Activated B cell treated with CpG ODN at 0.5 μM for 24 hours (primary cell): Measurements from ENCODE around the gene THAP8. TPM values are rescaled to one million over a fixed set of nuclear protein-coding genes. Genes with fewer than 3 reads are reported as not detected.
A peak's percentile ranks its signal among the peaks of the same experiment; 100 is the strongest.

Experiments used
- ATAC-seq: fragments of 200-7000 bp; cut with Tn5 transposase; one replicate; pipeline ENCODE4 v1.10.0; 2021; ENCODE audit warnings: low read depth, mild to moderate bottlenecking, moderate library complexity
- CTCF ChIA-PET: fragments of 350-600 bp; sonication (Branson Sonifier 250); formaldehyde crosslinking; loops from one replicate; lab custom pipeline; 2021; ENCODE audit warnings: antibody characterized with exemption; lab: Charles Lee
- POLR2A ChIA-PET: fragments of 350-600 bp; sonication (Branson Sonifier 250); formaldehyde crosslinking; loops from one replicate; lab custom pipeline; 2021; ENCODE audit warnings: antibody characterized with exemption; lab: Charles Lee
- DNase-seq: peaks from one replicate; pipeline ENCODE4 v3.0.0; 2022
- H3K27ac Mint-ChIP-seq: one replicate; pipeline ENCODE4 v1.8.0; 2020; ENCODE audit warnings: mixed read lengths
- H3K27me3 Mint-ChIP-seq: one replicate; pipeline ENCODE4 v1.8.0; 2021; ENCODE audit warnings: mixed read lengths
- H3K36me3 Mint-ChIP-seq: one replicate; pipeline ENCODE4 v1.8.0; 2021; ENCODE audit warnings: low read depth, mixed read lengths
- H3K4me1 Mint-ChIP-seq: one replicate; pipeline ENCODE4 v1.8.0; 2021; ENCODE audit warnings: mixed read lengths
- H3K4me3 Mint-ChIP-seq: one replicate; pipeline ENCODE4 v1.8.0; 2020; ENCODE audit warnings: mild to moderate bottlenecking, mixed read lengths
- H3K9me3 Mint-ChIP-seq: one replicate; pipeline ENCODE4 v1.8.0; 2020; ENCODE audit warnings: mixed read lengths
- intact Hi-C: fragments of 100-400 bp; cut with micrococcal nuclease; formaldehyde crosslinking; loops from one replicate; pipeline ENCODE4 v1.15.1; 2024
- total RNA-seq: library from RNA; stranded (reverse); gene quantifications from 2 replicates; pipeline ENCODE4 v1.2.3, GENCODE V29; 2022
- TF ChIP-seq, protein P1 (sequence below): fragments of 200-600 bp; IDR thresholded peaks from one replicate; pipeline ENCODE4 v1.8.0; 2022; ENCODE audit warnings: antibody characterized with exemption, mild to moderate bottlenecking

Gene THAP8
- total RNA-seq, 1 donor from 2014 or later: 2.4 TPM

DNA sequence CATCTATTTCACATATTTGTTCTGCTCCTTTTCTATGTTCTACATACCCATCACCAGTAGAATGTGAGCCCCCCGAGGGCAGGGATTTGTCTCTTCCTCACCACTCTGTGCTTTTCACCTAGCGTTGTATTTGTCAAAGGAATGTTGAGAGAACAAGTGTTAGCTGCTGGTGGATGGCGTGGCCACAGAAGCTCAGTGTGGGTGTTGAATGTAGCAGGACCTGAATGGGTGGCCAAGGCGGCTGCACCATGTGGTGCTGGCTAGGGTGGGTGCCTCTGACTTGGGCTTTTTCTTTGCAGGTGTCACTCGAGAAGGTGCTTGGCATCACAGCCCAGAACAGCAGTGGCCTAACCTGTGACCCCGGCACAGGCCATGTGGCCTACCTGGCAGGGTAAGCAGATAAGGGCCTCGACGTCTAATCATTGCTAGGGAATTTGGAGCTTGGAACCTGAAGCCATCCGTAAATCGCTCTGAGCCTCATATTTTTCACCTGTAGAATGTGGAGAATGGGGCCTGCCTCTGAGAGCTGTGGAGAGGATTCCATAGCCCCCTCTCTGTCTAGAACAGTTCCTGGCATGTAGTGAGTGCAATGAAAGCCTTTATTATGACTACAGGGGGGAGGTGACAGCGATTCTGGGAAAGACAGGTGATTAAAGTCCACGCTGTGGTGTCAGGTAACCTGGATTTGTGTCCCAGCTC is 4.5 kb upstream of the THAP8 start:
- intact Hi-C loops: loop anchor here (10.0 kb wide), 1 partner anchor 414 kb away; the partner anchor contains the start of genes COX6B1 and ETV2
- Mint-ChIP-seq H3K4me1 (peaks cover 14% of the 10 kb centered on the region), H3K9me3 (no peaks in the 10 kb centered on the region), H3K27ac (no peak overlapping the region), H3K36me3 (peaks cover 1% of the 10 kb centered on the region), H3K27me3 (no peaks in the 10 kb centered on the region), H3K4me3 (no peak overlapping the region)
- DNase-seq (no peak), ATAC-seq (no peak)
- ChIA-PET POLR2A (no interaction called here), CTCF (no interaction called here)
- TF ChIP-seq, protein P1, sequence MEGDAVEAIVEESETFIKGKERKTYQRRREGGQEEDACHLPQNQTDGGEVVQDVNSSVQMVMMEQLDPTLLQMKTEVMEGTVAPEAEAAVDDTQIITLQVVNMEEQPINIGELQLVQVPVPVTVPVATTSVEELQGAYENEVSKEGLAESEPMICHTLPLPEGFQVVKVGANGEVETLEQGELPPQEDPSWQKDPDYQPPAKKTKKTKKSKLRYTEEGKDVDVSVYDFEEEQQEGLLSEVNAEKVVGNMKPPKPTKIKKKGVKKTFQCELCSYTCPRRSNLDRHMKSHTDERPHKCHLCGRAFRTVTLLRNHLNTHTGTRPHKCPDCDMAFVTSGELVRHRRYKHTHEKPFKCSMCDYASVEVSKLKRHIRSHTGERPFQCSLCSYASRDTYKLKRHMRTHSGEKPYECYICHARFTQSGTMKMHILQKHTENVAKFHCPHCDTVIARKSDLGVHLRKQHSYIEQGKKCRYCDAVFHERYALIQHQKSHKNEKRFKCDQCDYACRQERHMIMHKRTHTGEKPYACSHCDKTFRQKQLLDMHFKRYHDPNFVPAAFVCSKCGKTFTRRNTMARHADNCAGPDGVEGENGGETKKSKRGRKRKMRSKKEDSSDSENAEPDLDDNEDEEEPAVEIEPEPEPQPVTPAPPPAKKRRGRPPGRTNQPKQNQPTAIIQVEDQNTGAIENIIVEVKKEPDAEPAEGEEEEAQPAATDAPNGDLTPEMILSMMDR: no peak

DNA sequence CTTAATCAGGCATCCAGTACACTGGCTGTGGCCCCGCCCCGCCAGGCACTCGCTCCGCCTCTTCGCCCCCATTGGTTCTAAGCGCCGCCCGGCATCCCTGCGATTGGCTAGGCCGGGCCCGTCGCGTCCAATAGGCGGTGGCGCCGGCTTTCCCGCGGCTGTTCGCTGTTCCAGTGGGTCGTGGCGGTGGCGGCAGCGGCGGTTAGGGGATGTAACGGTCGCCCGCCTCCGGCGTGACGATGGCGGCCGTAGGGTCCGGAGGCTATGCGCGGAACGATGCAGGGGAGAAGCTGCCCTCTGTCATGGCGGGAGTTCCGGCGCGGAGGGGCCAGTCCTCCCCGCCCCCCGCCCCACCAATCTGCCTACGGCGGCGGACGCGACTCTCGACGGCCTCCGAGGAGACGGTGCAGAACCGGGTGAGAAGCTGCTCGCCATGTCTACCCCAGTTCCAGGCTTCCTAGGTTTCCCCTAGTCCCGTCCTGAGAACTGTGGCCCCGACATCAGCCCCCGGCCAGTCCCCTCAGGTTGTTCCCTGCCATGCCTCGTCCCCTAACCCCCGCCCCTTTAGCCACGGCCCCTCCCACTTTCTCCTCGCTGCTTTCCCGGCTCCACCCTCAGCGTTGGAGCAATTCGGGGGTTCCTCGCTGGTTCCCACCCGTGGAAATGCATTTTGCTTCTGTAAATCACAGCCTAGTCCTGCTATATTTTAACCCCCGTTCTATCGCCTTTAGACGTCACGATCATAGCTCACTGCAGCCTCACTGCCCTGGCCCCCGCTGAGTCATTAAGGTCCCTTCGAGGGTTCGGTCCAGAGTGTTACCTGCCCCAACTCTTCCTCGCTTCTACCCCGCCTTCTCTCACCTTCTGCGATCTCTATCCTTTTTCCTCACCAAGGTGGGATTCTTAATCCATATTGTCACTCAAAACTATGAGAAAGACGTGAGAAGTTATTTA is 925 bp upstream of the THAP8 start, which contains the start of gene WDR62:
Gene WDR62, plus strand, starts transcription at position 165 of the 954 bp plus-strand sequence. Its CDS starts 75 bp downstream, at position 240.
- Mint-ChIP-seq H3K27me3 (no peaks in the 10 kb centered on the region), H3K27ac (peak within 1 kb of the TSS; percentile 93), H3K9me3 (no peaks in the 10 kb centered on the region), H3K4me1 (peaks cover 18% of the 10 kb centered on the region), H3K4me3 (peak within 1 kb of the TSS; percentile 93), H3K36me3 (peaks cover 1% of the 10 kb centered on the region)
- TF ChIP-seq, protein P1: no peak
- ChIA-PET CTCF (interaction anchor here (1.2 kb wide), 1 partner anchor 61 kb away, joined by 3 read pairs; no protein-coding TSS in a partner anchor), POLR2A (interaction anchor here (0.6 to 2.7 kb wide), 10 partner anchors 41 to 1637 kb away, joined by 3 to 31 read pairs (median 7); partner anchors contain the start of genes ALKBH6, CAPNS1, POLR2I and PSENEN)
- peak; percentile 76 for ATAC-seq
- intact Hi-C loops: loop anchor here (1.0 to 10.0 kb wide), 11 partner anchors 41 to 410 kb away; partner anchors contain the start of genes ALKBH6, CAPNS1, COX6B1 and ETV2
- DNase-seq: peak; percentile 94

DNA sequence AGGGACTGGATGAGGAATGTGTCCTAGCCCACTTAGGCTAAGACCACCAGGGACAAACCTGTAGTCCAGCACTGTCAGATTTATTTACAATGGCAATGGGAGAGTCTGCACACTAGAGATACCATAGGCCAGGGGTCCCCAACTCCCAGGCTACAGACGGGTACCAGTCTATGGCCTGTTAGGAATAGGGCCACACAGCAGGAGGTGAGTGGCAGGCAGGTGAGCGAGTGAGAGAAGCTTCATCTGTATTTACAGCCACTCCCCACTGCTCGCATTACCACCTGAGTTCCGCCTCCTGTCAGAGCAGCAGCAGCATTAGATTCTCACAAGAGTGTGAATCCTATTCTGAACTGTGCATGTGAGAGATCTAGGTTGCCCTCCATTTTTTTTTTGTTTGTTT is 2.4 kb downstream of the THAP8 start:
- H3K36me3 Mint-ChIP-seq: peaks cover 1% of the 10 kb centered on the region
- TF ChIP-seq, protein P1: no peak
- peak overlapping the region; percentile 24 for H3K4me3 Mint-ChIP-seq
- no peaks in the 10 kb centered on the region for H3K9me3 Mint-ChIP-seq
- DNase-seq: no peak
- H3K27ac Mint-ChIP-seq: no peak overlapping the region
- H3K4me1 Mint-ChIP-seq: peaks cover 18% of the 10 kb centered on the region
- ChIA-PET POLR2A (no interaction called here), CTCF (no interaction called here)
- intact Hi-C loops: loop anchor here (10.0 kb wide), 1 partner anchor 407 kb away; the partner anchor contains the start of genes COX6B1 and ETV2
- no peaks in the 10 kb centered on the region for H3K27me3 Mint-ChIP-seq
- ATAC-seq: no peak

DNA sequence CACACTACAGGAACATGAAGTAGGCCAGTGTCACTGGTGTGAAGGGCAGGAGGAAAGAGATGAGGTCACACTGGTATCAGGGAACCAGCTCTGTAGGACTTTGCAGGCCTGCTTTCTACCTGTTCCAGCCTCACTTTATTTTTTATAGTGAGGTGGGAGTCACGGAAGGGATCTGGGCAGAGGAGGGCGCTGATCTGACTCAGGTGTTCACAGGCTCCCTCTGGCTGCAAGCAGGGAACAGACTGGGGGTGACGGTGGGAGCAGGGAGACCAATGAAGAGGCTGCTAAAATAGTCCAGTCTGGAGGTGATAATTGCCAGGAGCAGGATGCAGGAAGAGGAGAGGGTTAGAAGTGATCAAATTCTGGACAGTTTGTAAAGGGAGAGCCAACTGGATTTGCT is 2.8 kb downstream of the THAP8 start:
- TF ChIP-seq, protein P1: no peak
- ChIA-PET CTCF (no interaction called here), POLR2A (no interaction called here)
- Mint-ChIP-seq H3K9me3 (no peaks in the 10 kb centered on the region), H3K36me3 (peaks cover 1% of the 10 kb centered on the region), H3K27me3 (no peaks in the 10 kb centered on the region), H3K27ac (no peak overlapping the region), H3K4me3 (peak overlapping the region; percentile 17), H3K4me1 (peaks cover 18% of the 10 kb centered on the region)
- no peak for ATAC-seq
- DNase-seq: no peak
- intact Hi-C loops: loop anchor here (10.0 kb wide), 1 partner anchor 406 kb away; the partner anchor contains the start of genes COX6B1 and ETV2
